ENCODE measurements around the gene EGFR.
A peak's percentile ranks its signal among the peaks of the same experiment; 100 is the strongest.

Gene EGFR

GRCh38 chr7:55060636-55061022 lies 41.8 kb downstream of the EGFR start:
- Histone ChIP-seq H3K4me3 (no peak overlapping the region), H3K27ac (peak overlapping the region in 1 of 2 donors; percentile 30)
- TF ChIP-seq CTCF (IDR thresholded peaks at IDR 0.05), result no peak
- DNase-seq (ENCODE audit: low spot score), result no peak

GRCh38 chr7:55061726-55062499 lies 43.1 kb downstream of the EGFR start:
- Histone ChIP-seq H3K4me3 (no peak overlapping the region), H3K27ac (peak overlapping the region in 1 of 2 donors; percentile 30)
- TF ChIP-seq CTCF (IDR thresholded peaks at IDR 0.05), result no peak
- DNase-seq (ENCODE audit: low spot score), result no peak

GRCh38 chr7:55063061-55063460 lies 44.2 kb downstream of the EGFR start:
- H3K27ac ChIP-seq, result no peak overlapping the region
- no peak for TF ChIP-seq CTCF (IDR thresholded peaks at IDR 0.05)

GRCh38 chr7:55063633-55064032 lies 44.8 kb downstream of the EGFR start:
- Histone ChIP-seq H3K27ac (no peak overlapping the region), H3K4me3 (no peak overlapping the region)
- DNase-seq (ENCODE audit: low spot score), result no peak
- no peak for TF ChIP-seq CTCF (IDR thresholded peaks at IDR 0.05)

More at GRCh38 chr7:55063061-55063460, 44.2 kb downstream of the EGFR start:
- no peak for DNase-seq (ENCODE audit: low spot score)
- H3K4me3 ChIP-seq, result no peak overlapping the region

GRCh38 chr7:55065079-55065478 lies 46.3 kb downstream of the EGFR start:
- no peak for TF ChIP-seq CTCF (IDR thresholded peaks at IDR 0.05)
- no peak for DNase-seq (ENCODE audit: low spot score)
- H3K27ac ChIP-seq, result peak overlapping the region; percentile 51 to 86
- H3K4me3 ChIP-seq, result no peak overlapping the region

- DNase-seq (ENCODE audit: low spot score), result no peak
Observed at GRCh38 chr7:55065511-55066229, 46.9 kb downstream of the EGFR start.

More at GRCh38 chr7:55065511-55066229, 46.9 kb downstream of the EGFR start:
- no peak for TF ChIP-seq CTCF (IDR thresholded peaks at IDR 0.05)
- H3K27ac ChIP-seq, result peak overlapping the region; percentile 51 to 86
- peak overlapping the region; percentile 32 for H3K4me3 ChIP-seq

Measured in coronary artery (tissue), 2 donors.